ENCODE data around the gene PRKAR1B.

The PRKAR1B gene

DNA sequence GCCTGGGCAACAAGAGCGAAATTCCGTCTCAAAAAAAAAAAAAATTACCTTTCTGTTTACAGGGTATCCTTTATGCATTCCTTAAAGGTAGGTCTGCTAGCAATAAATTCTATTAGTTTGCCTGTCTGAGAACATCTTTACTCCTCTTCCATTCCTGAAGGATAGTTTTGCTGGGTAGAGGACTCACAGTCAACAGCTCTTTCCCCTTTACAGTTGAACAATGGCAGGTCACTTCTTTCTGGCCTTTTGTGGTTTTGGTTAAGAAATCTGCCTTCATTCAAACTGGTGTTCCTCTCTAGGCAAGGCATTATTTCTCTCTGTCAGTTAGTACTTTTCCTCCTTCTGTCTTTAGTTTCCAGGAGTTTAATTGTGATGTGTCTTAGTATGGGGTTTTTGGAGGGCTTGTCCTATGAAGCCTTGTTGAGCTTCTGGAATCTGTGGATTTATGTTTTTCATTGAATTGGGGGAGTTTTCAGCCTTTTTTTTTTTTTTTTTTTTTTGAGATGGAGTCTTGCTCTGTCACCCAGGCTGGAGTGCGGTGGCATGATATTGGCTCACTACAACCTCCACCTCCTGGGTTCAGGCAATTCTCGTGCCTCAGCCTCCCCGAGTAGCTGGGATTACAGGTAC, 5.3 kb downstream of the PRKAR1B start:
- WGBS, 2 donors (ENCODE audit: extremely low coverage in 2 of 2, insufficient read length in 2 of 2, insufficient replicate concordance in 1 of 2): no CpG with 5 or more reads among the region's 5 CpGs
- Histone ChIP-seq H4K8ac (ENCODE audit: low read depth, low read length) (no peak overlapping the region), H2AK5ac (ENCODE audit: low read depth, low read length) (no peak overlapping the region), H3K4ac (ENCODE audit: low read length) (no peak overlapping the region), H2BK5ac (ENCODE audit: low read length) (no peak overlapping the region), H4K91ac (ENCODE audit: low read depth, low read length, poor library complexity) (no peak overlapping the region), H3K36me3 (replicated peaks in 1 of 2; ENCODE audit: control insufficient read depth in 2 of 2, insufficient read depth in 2 of 2, low read length in 2 of 2) (peaks cover 0 to 5% of the 10 kb centered on the region in 2 donors), H3K9me3 (replicated peaks in 1 of 2; ENCODE audit: control insufficient read depth in 2 of 2, insufficient read depth in 1 of 2, low read depth in 1 of 2, low read length in 2 of 2) (peaks cover 5 to 7% of the 10 kb centered on the region in 2 donors), H2BK12ac (ENCODE audit: low read length) (no peak overlapping the region), H2BK120ac (ENCODE audit: low read depth, low read length) (no peak overlapping the region), H3K23ac (ENCODE audit: low read depth, low read length, poor library complexity) (no peak overlapping the region), H2BK15ac (ENCODE audit: low read length) (no peak overlapping the region), H2AFZ (ENCODE audit: low read length) (no peak overlapping the region), H3K27ac (replicated peaks; ENCODE audit: low read length) (no peak overlapping the region), H3K18ac (ENCODE audit: low read length) (no peak overlapping the region), H3K14ac (ENCODE audit: low read length) (no peak overlapping the region), H3K79me1 (ENCODE audit: low read depth, low read length) (peaks cover 1% of the 10 kb centered on the region), H3K4me3 (ENCODE audit: low read length in 2 of 2) (no peak overlapping the region), H3K4me2 (ENCODE audit: insufficient read depth, low read length, poor library complexity, severe bottlenecking) (no peak overlapping the region), H3K4me1 (ENCODE audit: control insufficient read depth in 2 of 2, insufficient read depth in 1 of 2, low read depth in 1 of 2, low read length in 2 of 2) (peaks cover 5 to 6% of the 10 kb centered on the region in 2 donors), H3K27me3 (ENCODE audit: control insufficient read depth in 3 of 3, insufficient read depth in 3 of 3, low read depth in 1 of 3, low read length in 3 of 3) (no peaks in the 10 kb centered on the region), H3K9ac (ENCODE audit: low read depth, low read length, poor library complexity) (no peak overlapping the region)
- DNase-seq (ENCODE audit: low spot score): no peak

DNA sequence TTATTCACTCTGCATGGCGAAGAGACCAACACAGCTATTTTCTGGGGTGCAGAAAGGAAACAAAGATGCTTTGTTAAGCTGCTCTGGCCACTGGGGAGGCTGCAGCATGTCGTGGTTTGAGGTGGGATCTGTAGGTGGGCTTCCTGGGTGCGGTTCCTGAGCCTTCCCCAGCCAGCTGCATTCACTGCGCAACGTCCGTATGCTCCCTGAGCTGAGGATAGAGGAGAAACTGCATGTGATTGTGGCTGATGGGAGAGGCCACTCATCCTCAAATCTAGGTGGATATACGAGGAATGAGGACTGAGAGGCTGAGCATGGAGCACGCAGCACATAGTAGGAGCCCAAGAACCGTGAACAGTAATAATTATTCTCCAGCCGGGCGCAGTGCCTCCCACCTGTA, 10.4 kb downstream of the PRKAR1B start:
- H3K27ac ChIP-seq (replicated peaks; ENCODE audit: low read length): no peak overlapping the region
- no CpG with 5 or more reads among the region's 11 CpGs for WGBS, 2 donors (ENCODE audit: extremely low coverage in 2 of 2, insufficient read length in 2 of 2, insufficient replicate concordance in 1 of 2)

DNA sequence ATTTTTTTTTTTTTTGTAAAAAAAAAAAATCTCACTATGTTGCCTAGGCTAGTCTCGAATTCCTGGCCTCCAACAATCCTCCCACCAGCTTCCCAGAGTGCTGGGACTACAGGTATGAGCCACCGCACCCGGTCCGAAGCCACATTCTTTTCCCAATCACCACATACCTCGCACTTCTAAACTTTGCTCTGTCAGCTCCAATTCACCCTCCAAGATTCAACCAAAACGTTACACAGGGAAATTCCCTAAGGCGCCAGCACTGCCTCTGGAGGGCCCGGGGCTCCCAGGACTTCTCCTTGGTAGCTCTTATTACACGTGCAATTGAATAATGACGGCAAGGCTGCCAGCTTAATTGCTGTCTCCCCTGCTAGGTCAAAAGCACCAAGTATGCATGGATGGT, 10.9 kb downstream of the PRKAR1B start:
- H3K14ac ChIP-seq (ENCODE audit: low read length): no peak overlapping the region
- no peak overlapping the region for H3K9ac ChIP-seq (ENCODE audit: low read depth, low read length, poor library complexity)
- H2BK15ac ChIP-seq (ENCODE audit: low read length): no peak overlapping the region
- H3K9me3 ChIP-seq (replicated peaks in 1 of 2; ENCODE audit: control insufficient read depth in 2 of 2, insufficient read depth in 1 of 2, low read depth in 1 of 2, low read length in 2 of 2): peaks cover 0 to 2% of the 10 kb centered on the region in 2 donors
- no peaks in the 10 kb centered on the region for H3K36me3 ChIP-seq (replicated peaks in 1 of 2; ENCODE audit: control insufficient read depth in 2 of 2, insufficient read depth in 2 of 2, low read length in 2 of 2)
- no peak overlapping the region for H2BK120ac ChIP-seq (ENCODE audit: low read depth, low read length)
- no peak overlapping the region for H2BK5ac ChIP-seq (ENCODE audit: low read length)
- no peak overlapping the region for H3K4me2 ChIP-seq (ENCODE audit: insufficient read depth, low read length, poor library complexity, severe bottlenecking)
- peaks cover 0 to 3% (median 0%) of the 10 kb centered on the region in 3 experiments for H3K27me3 ChIP-seq (ENCODE audit: control insufficient read depth in 3 of 3, insufficient read depth in 3 of 3, low read depth in 1 of 3, low read length in 3 of 3)
- no peak overlapping the region for H2BK12ac ChIP-seq (ENCODE audit: low read length)
- no peak overlapping the region for H2AFZ ChIP-seq (ENCODE audit: low read length)
- WGBS, 2 donors (ENCODE audit: extremely low coverage in 2 of 2, insufficient read length in 2 of 2, insufficient replicate concordance in 1 of 2): no CpG with 5 or more reads among the region's 10 CpGs
- H4K8ac ChIP-seq (ENCODE audit: low read depth, low read length): no peak overlapping the region
- H2AK5ac ChIP-seq (ENCODE audit: low read depth, low read length): no peak overlapping the region
- peaks cover 0 to 5% of the 10 kb centered on the region in 2 donors for H3K4me1 ChIP-seq (ENCODE audit: control insufficient read depth in 2 of 2, insufficient read depth in 1 of 2, low read depth in 1 of 2, low read length in 2 of 2)
- no peak overlapping the region for H3K4ac ChIP-seq (ENCODE audit: low read length)
- no peak overlapping the region for H4K91ac ChIP-seq (ENCODE audit: low read depth, low read length, poor library complexity)
- DNase-seq (ENCODE audit: low spot score): no peak
- no peak overlapping the region for H3K23ac ChIP-seq (ENCODE audit: low read depth, low read length, poor library complexity)
- H3K4me3 ChIP-seq (ENCODE audit: low read length in 2 of 2): no peak overlapping the region
- H3K18ac ChIP-seq (ENCODE audit: low read length): no peak overlapping the region
- peaks cover 1% of the 10 kb centered on the region for H3K79me1 ChIP-seq (ENCODE audit: low read depth, low read length)
- no peak overlapping the region for H3K27ac ChIP-seq (replicated peaks; ENCODE audit: low read length)

More for the DNA sequence above, 10.4 kb downstream of the PRKAR1B start:
- no peak overlapping the region for H2BK15ac ChIP-seq (ENCODE audit: low read length)
- peak overlapping the region; percentile 54 for H3K9ac ChIP-seq (ENCODE audit: low read depth, low read length, poor library complexity)
- no peak overlapping the region for H3K4me2 ChIP-seq (ENCODE audit: insufficient read depth, low read length, poor library complexity, severe bottlenecking)
- H2BK5ac ChIP-seq (ENCODE audit: low read length): no peak overlapping the region
- peak overlapping the region; percentile 8 for H3K18ac ChIP-seq (ENCODE audit: low read length)
- H3K4me3 ChIP-seq (ENCODE audit: low read length in 2 of 2): no peak overlapping the region
- no peak overlapping the region for H2BK120ac ChIP-seq (ENCODE audit: low read depth, low read length)
- no peak for DNase-seq (ENCODE audit: low spot score)
- no peak overlapping the region for H4K91ac ChIP-seq (ENCODE audit: low read depth, low read length, poor library complexity)
- peaks cover 0 to 2% of the 10 kb centered on the region in 2 donors for H3K9me3 ChIP-seq (replicated peaks in 1 of 2; ENCODE audit: control insufficient read depth in 2 of 2, insufficient read depth in 1 of 2, low read depth in 1 of 2, low read length in 2 of 2)
- peaks cover 0 to 5% of the 10 kb centered on the region in 2 donors for H3K4me1 ChIP-seq (ENCODE audit: control insufficient read depth in 2 of 2, insufficient read depth in 1 of 2, low read depth in 1 of 2, low read length in 2 of 2)
- H3K36me3 ChIP-seq (replicated peaks in 1 of 2; ENCODE audit: control insufficient read depth in 2 of 2, insufficient read depth in 2 of 2, low read length in 2 of 2): no peaks in the 10 kb centered on the region
- no peak overlapping the region for H2AFZ ChIP-seq (ENCODE audit: low read length)
- H3K79me1 ChIP-seq (ENCODE audit: low read depth, low read length): peaks cover 1% of the 10 kb centered on the region
- H3K4ac ChIP-seq (ENCODE audit: low read length): no peak overlapping the region
- H3K23ac ChIP-seq (ENCODE audit: low read depth, low read length, poor library complexity): no peak overlapping the region
- peaks cover 0 to 3% (median 0%) of the 10 kb centered on the region in 3 experiments for H3K27me3 ChIP-seq (ENCODE audit: control insufficient read depth in 3 of 3, insufficient read depth in 3 of 3, low read depth in 1 of 3, low read length in 3 of 3)
- no peak overlapping the region for H3K14ac ChIP-seq (ENCODE audit: low read length)
- H2BK12ac ChIP-seq (ENCODE audit: low read length): no peak overlapping the region
- no peak overlapping the region for H2AK5ac ChIP-seq (ENCODE audit: low read depth, low read length)
- no peak overlapping the region for H4K8ac ChIP-seq (ENCODE audit: low read depth, low read length)

DNA sequence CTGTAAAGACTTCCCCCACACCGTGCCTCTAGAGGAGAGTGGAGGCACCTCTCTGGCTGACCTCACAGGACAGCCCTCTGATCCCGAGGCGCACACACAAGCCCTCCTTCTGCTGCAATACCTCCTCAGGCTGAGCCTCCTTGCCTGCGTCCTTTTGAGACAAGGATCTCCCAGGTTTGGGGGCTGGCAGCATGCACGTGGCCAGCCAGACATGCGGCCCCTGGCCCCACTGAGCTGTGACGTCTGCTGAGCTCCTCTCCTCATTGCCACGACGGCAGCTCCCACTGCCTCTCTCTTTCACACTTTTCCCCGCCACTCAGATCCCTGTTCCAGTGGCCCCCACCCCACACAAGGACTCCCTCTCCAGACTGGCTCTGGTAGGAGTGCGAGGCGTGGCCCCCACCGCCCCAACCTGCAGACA, 12.8 kb downstream of the PRKAR1B start:
- Histone ChIP-seq H3K4ac (ENCODE audit: low read length) (no peak overlapping the region), H3K14ac (ENCODE audit: low read length) (peak overlapping the region; percentile 56), H2BK5ac (ENCODE audit: low read length) (no peak overlapping the region), H3K27ac (replicated peaks; ENCODE audit: low read length) (no peak overlapping the region), H4K91ac (ENCODE audit: low read depth, low read length, poor library complexity) (no peak overlapping the region), H2BK120ac (ENCODE audit: low read depth, low read length) (no peak overlapping the region), H3K79me1 (ENCODE audit: low read depth, low read length) (peaks cover 1% of the 10 kb centered on the region), H2BK15ac (ENCODE audit: low read length) (peak overlapping the region; percentile 92), H4K8ac (ENCODE audit: low read depth, low read length) (no peak overlapping the region), H3K4me2 (ENCODE audit: insufficient read depth, low read length, poor library complexity, severe bottlenecking) (no peak overlapping the region), H3K4me1 (ENCODE audit: control insufficient read depth in 2 of 2, insufficient read depth in 1 of 2, low read depth in 1 of 2, low read length in 2 of 2) (peaks cover 0 to 5% of the 10 kb centered on the region in 2 donors), H3K18ac (ENCODE audit: low read length) (peak overlapping the region; percentile 57), H3K9me3 (replicated peaks in 1 of 2; ENCODE audit: control insufficient read depth in 2 of 2, insufficient read depth in 1 of 2, low read depth in 1 of 2, low read length in 2 of 2) (no peaks in the 10 kb centered on the region), H2AFZ (ENCODE audit: low read length) (peak overlapping the region; percentile 5), H3K36me3 (replicated peaks in 1 of 2; ENCODE audit: control insufficient read depth in 2 of 2, insufficient read depth in 2 of 2, low read length in 2 of 2) (no peaks in the 10 kb centered on the region), H2AK5ac (ENCODE audit: low read depth, low read length) (peak overlapping the region; percentile 20), H2BK12ac (ENCODE audit: low read length) (peak overlapping the region; percentile 58), H3K9ac (ENCODE audit: low read depth, low read length, poor library complexity) (no peak overlapping the region), H3K4me3 (ENCODE audit: low read length in 2 of 2) (no peak overlapping the region), H3K27me3 (ENCODE audit: control insufficient read depth in 3 of 3, insufficient read depth in 3 of 3, low read depth in 1 of 3, low read length in 3 of 3) (peaks cover 0 to 3% (median 0%) of the 10 kb centered on the region in 3 experiments), H3K23ac (ENCODE audit: low read depth, low read length, poor library complexity) (peak overlapping the region; percentile 80)
- WGBS, 2 donors (ENCODE audit: extremely low coverage in 2 of 2, insufficient read length in 2 of 2, insufficient replicate concordance in 1 of 2): no CpG with 5 or more reads among the region's 13 CpGs
- DNase-seq (ENCODE audit: low spot score): no peak

Measured in neuronal stem cell (in vitro differentiated cells).